ENCODE data around the gene DPP10.

GRCh38 chr2:115560666-115561065 is 1118.2 kb downstream of the DPP10 start:
- TF ChIP-seq EP300 (IDR thresholded peaks at IDR 0.05) = no peak
- no peak for TF ChIP-seq CTCF (IDR thresholded peaks at IDR 0.05)
